GM12874 (cell line): ENCODE data around the gene PHRF1.

Source experiments
- CTCF ChIP-seq: IDR thresholded peaks from 2 replicates; pipeline ENCODE4 v1.5.1; 2011; ENCODE audit warnings: low read depth, mild to moderate bottlenecking, control low read depth, low read length, moderate library complexity; ENCODE audit not compliant: insufficient read depth

Gene PHRF1

DNA sequence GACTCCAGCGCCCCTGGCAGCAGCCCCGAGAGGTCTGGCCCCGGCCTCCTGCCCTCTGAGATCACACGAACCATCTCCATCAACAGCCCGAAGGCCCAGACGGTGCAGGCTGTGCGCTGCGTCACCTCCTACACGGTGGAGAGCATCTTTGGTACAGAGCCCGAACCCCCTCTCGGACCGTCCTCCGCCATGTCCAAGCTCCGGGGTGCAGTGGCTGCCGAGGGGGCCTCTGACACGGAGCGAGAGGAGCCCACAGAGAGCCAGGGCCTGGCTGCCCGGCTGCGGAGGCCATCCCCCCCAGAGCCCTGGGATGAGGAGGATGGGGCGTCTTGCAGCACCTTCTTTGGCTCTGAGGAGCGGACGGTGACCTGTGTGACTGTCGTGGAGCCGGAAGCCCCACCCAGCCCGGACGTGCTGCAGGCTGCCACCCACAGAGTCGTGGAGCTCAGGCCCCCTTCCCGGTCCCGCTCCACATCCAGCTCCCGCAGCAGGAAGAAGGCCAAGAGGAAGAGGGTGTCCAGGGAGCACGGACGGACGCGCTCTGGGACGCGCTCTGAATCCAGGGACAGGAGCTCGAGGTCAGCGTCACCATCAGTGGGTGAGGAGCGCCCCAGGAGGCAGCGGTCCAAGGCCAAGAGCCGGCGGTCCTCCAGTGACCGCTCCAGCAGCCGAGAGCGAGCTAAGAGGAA lies 31.8 kb downstream of the PHRF1 start:
- TF ChIP-seq CTCF: no peak

DNA sequence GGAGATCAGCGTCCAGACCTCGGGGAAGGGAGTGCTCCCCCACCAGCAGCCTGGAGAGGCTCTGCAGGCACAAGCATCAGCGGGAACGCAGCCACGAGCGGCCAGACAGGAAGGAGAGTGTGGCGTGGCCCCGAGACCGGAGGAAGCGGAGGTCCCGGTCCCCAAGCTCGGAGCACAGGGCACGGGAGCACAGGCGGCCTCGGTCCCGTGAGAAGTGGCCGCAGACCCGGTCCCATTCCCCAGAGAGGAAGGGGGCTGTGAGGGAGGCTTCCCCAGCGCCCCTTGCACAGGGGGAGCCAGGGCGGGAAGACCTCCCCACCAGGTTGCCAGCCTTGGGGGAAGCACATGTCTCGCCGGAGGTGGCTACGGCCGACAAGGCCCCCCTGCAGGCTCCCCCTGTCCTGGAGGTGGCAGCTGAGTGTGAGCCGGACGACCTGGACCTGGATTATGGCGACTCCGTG lies 32.6 kb downstream of the PHRF1 start:
- no peak for TF ChIP-seq CTCF

GRCh38 chr11:609341-609811 lies 33.1 kb downstream of the PHRF1 start:
- no peak for TF ChIP-seq CTCF

- TF ChIP-seq CTCF: no peak
Measured at GRCh38 chr11:610146-610801, 34.0 kb downstream of the PHRF1 start.

GRCh38 chr11:611001-611996 lies 35.0 kb downstream of the PHRF1 start:
- TF ChIP-seq CTCF: no peak

GRCh38 chr11:612201-612960 lies 36.1 kb downstream of the PHRF1 start:
- TF ChIP-seq CTCF: peak; percentile 27; the same call in 1 of the 2 replicates
